Measurements from ENCODE around the gene THEM5. TPM values are rescaled to one million over a fixed set of nuclear protein-coding genes. Genes with fewer than 3 reads are reported as not detected.

THEM5 gene
- not detected in 5 replicates for total RNA-seq (2022; extraction: Qiagen RNA extraction; ENCODE audit: low read depth)

GRCh38 chr1:151853411-151853943 lies at the start of gene THEM5:
Gene THEM5 (minus strand): TSS chr1:151853712. CDS start chr1:151853565, 147 bp downstream.

GRCh38 chr1:151839457-151840403 lies 13.8 kb downstream of the THEM5 start, which contains the start of gene C2CD4D:
Gene C2CD4D (minus strand): TSS chr1:151839820. CDS start chr1:151838989, 831 bp downstream.

GRCh38 chr1:151831605-151832004 lies 21.9 kb downstream of the THEM5 start, which contains the start of gene RORC:
Gene RORC (minus strand): TSS chr1:151831802. CDS start chr1:151831764, 38 bp downstream.

GRCh38 chr1:151805066-151805820 lies 48.3 kb downstream of the THEM5 start, which contains the start of gene LINGO4:
Gene LINGO4 (minus strand): TSS chr1:151805419. CDS start chr1:151802704, 2,715 bp downstream.

Other genes starting within 250 kb of the THEM5 start
- 7.4 to 9.1 TPM (median 7.7 TPM) in 5 replicates for gene SNX27, start 241.7 kb downstream of the THEM5 start, total RNA-seq (2022; extraction: Qiagen RNA extraction; ENCODE audit: low read depth)
- not detected in 5 replicates for gene CELF3, start 136.9 kb downstream of the THEM5 start, total RNA-seq (2022; extraction: Qiagen RNA extraction; ENCODE audit: low read depth)
- gene RIIAD1, start 132.2 kb downstream of the THEM5 start, total RNA-seq (2022; extraction: Qiagen RNA extraction; ENCODE audit: low read depth), result not detected in 5 replicates
- gene MRPL9, start 90.2 kb downstream of the THEM5 start, total RNA-seq (2022; extraction: Qiagen RNA extraction; ENCODE audit: low read depth), result 76.3 to 88.8 TPM (median 81.2 TPM) in 5 replicates
- 5.9 to 7.2 TPM (median 6.2 TPM) in 5 replicates for gene TDRKH, start 63.2 kb downstream of the THEM5 start, total RNA-seq (2022; extraction: Qiagen RNA extraction; ENCODE audit: low read depth)
- not detected in 5 replicates for gene LINGO4, start 48.3 kb downstream of the THEM5 start, total RNA-seq (2022; extraction: Qiagen RNA extraction; ENCODE audit: low read depth)
- 0.06 to 0.13 TPM (median 0.08 TPM) in 3 of 5 replicates, not detected in the others for gene RORC, start 21.9 kb downstream of the THEM5 start, total RNA-seq (2022; extraction: Qiagen RNA extraction; ENCODE audit: low read depth)
- gene C2CD4D, start 13.9 kb downstream of the THEM5 start, total RNA-seq (2022; extraction: Qiagen RNA extraction; ENCODE audit: low read depth), result not detected in 5 replicates
- gene THEM4, start 55.8 kb upstream of the THEM5 start, total RNA-seq (2022; extraction: Qiagen RNA extraction; ENCODE audit: low read depth), result 11.9 to 14.4 TPM (median 13.3 TPM) in 5 replicates
- 1,962 to 3,541 TPM (median 2,083 TPM) in 5 replicates for gene S100A10, start 140.1 kb upstream of the THEM5 start, total RNA-seq (2022; extraction: Qiagen RNA extraction; ENCODE audit: low read depth)
- 1,744 to 1,849 TPM (median 1,790 TPM) in 5 replicates for gene S100A11, start 183.3 kb upstream of the THEM5 start, total RNA-seq (2022; extraction: Qiagen RNA extraction; ENCODE audit: low read depth)
- gene TCHHL1, start 235.4 kb upstream of the THEM5 start, total RNA-seq (2022; extraction: Qiagen RNA extraction; ENCODE audit: low read depth), result not detected in 5 replicates